OCI-LY7 (cell line): ENCODE results near the gene NUBP1. TPM values are rescaled to one million over a fixed set of nuclear protein-coding genes. Genes with fewer than 3 reads are reported as not detected.

Experiments
- BruUV-seq: library from RNA; stranded (reverse); fragments of 400-500 nt; replicated peaks from 2 replicates; lab custom pipeline; 2021; lab: Mats Ljungman, UMichigan
- CTCF ChIA-PET: fragments of 300-600 bp; sonication (Branson Sonifier 250); formaldehyde crosslinking; loops from one replicate; lab custom pipeline; 2022; ENCODE audit warnings: antibody characterized with exemption; ENCODE audit not compliant: unreplicated experiment; lab: Charles Lee
- POLR2A ChIA-PET: fragments of 300-600 bp; sonication (Branson Sonifier 250); formaldehyde crosslinking; loops from one replicate; lab custom pipeline; 2022; ENCODE audit warnings: antibody characterized with exemption; lab: Charles Lee
- DNase-seq: peaks from one replicate; pipeline ENCODE4 v3.0.0-alpha.2; 2015; ENCODE audit warnings: low spot score
- H2AFZ ChIP-seq: fragments of 200-600 bp; sonication (generic), shearing (Covaris generic); 2 replicates; pipeline ENCODE4 v1.6.1; 2014; ENCODE audit warnings: mild to moderate bottlenecking, antibody characterized with exemption, low read length, moderate library complexity
- H3K27ac ChIP-seq: fragments of 200-600 bp; sonication (generic); 2 replicates; pipeline ENCODE4 v1.5.1; 2014; ENCODE audit warnings: mixed run types, low read depth, mild to moderate bottlenecking, moderate library complexity, low read length, inconsistent platforms; ENCODE audit not compliant: poor library complexity, severe bottlenecking
- H3K36me3 ChIP-seq: fragments of 200-600 bp; sonication (generic); 2 replicates; pipeline ENCODE4 v1.6.1; 2014; ENCODE audit warnings: mild to moderate bottlenecking, antibody characterized with exemption, low read length, moderate library complexity, mixed read lengths; ENCODE audit not compliant: insufficient read depth
- H3K4me1 ChIP-seq: fragments of 200-600 bp; sonication (generic); 2 replicates; pipeline ENCODE4 v1.5.1; 2014; ENCODE audit warnings: mild to moderate bottlenecking, low read length; ENCODE audit not compliant: insufficient read depth, poor library complexity, severe bottlenecking
- H3K4me2 ChIP-seq: fragments of 200-600 bp; sonication (generic); 2 replicates; pipeline ENCODE4 v1.6.1; 2014; ENCODE audit warnings: mild to moderate bottlenecking, low read length
- H3K4me3 ChIP-seq: fragments of 200-600 bp; sonication (generic); 2 replicates; pipeline ENCODE4 v1.5.1; 2014; ENCODE audit warnings: mild to moderate bottlenecking, low read depth, low read length; ENCODE audit not compliant: poor library complexity, severe bottlenecking
- H3K79me2 ChIP-seq: fragments of 200-600 bp; sonication (generic); 2 replicates; pipeline ENCODE4 v1.6.1; 2016; ENCODE audit warnings: low read depth, mild to moderate bottlenecking, low read length, moderate library complexity, mixed read lengths; ENCODE audit not compliant: insufficient read depth
- H3K9me2 ChIP-seq: fragments of 200-600 bp; sonication (generic); 2 replicates; pipeline ENCODE4 v1.6.1; 2016; ENCODE audit warnings: mild to moderate bottlenecking, low read length, mixed read lengths; ENCODE audit not compliant: insufficient read depth
- H3K9me3 ChIP-seq: fragments of 200-600 bp; sonication (generic); 2 replicates; pipeline ENCODE4 v1.6.1; 2014; ENCODE audit warnings: mild to moderate bottlenecking, mixed run types, low read length, mixed read lengths
- H4K20me1 ChIP-seq: fragments of 200-600 bp; sonication (generic); 2 replicates; pipeline ENCODE4 v1.6.1; 2014; ENCODE audit warnings: mild to moderate bottlenecking, antibody characterized with exemption, low read length, moderate library complexity, mixed read lengths; ENCODE audit not compliant: insufficient read depth
- CTCF ChIP-seq: fragments of 200-600 bp; sonication (generic); conservative IDR thresholded peaks from 2 replicates; pipeline ENCODE4 v1.5.1; 2014; ENCODE audit warnings: mild to moderate bottlenecking, antibody characterized with exemption, low read length, moderate library complexity, mixed read lengths
- EZH2phosphoT487 ChIP-seq: fragments of 200-600 bp; sonication (generic); IDR thresholded peaks from 2 replicates; pipeline ENCODE4 v1.6.1; 2018; ENCODE audit warnings: low read depth, borderline replicate concordance, mild to moderate bottlenecking, mixed run types, antibody characterized with exemption, low read length, moderate library complexity, mixed read lengths
- intact Hi-C: fragments of 100-400 bp; cut with micrococcal nuclease; formaldehyde crosslinking; loops from one replicate; pipeline ENCODE4 v1.10.0; 2022; ENCODE audit not compliant: unreplicated experiment
- small RNA-seq: library from RNA; depleted of rRNA; stranded (forward); fragments of <200 nt; gene quantifications from one replicate; pipeline ENCODE3, GENCODE V24; 2014
- total RNA-seq, 2 experiments: library from RNA; depleted of rRNA in 1 of 2; stranded (reverse); fragments of >200 nt in 1 of 2; shearing (Covaris generic) in 1 of 2; gene quantifications; 2 replicates each; pipeline ENCODE4 v1.2.3, GENCODE V29; 2014 to 2022

NUBP1 gene
- total RNA-seq, 2 experiments from 2014 or later, result 20.7 to 27.4 TPM

GRCh38 chr16:10817963-10818941 is 74.6 kb downstream of the NUBP1 start, which contains the start of gene TVP23A:
TSS of gene TVP23A (minus strand) at chr16:10818794. CDS start at chr16:10818493, 301 bp downstream.
- BruUV-seq, result no TSS peak

More at GRCh38 chr16:10817963-10818941, 74.6 kb downstream of the NUBP1 start, which contains the start of gene TVP23A:
- peaks cover 22% of the 10 kb centered on the region for H3K4me1 ChIP-seq
- no peaks in the 10 kb centered on the region for H3K36me3 ChIP-seq
- H3K79me2 ChIP-seq, result no peaks in the 10 kb centered on the region
- no peaks in the 10 kb centered on the region for H3K9me2 ChIP-seq
- DNase-seq, result no peak
- intact Hi-C loops, result no loop called here
- TF ChIP-seq EZH2phosphoT487 (no peak), CTCF (no peak)
- POLR2A ChIA-PET, result no interaction called here
- no peak within 1 kb of the TSS for H3K4me3 ChIP-seq
- no peak within 1 kb of the TSS for H3K4me2 ChIP-seq
- CTCF ChIA-PET, result interaction anchor here (0.6 kb wide), 1 partner anchor 131 kb away, joined by 8 read pairs; no protein-coding TSS in a partner anchor
- no peaks in the 10 kb centered on the region for H3K9me3 ChIP-seq
- no peaks in the 10 kb centered on the region for H4K20me1 ChIP-seq
- no peak within 1 kb of the TSS for H2AFZ ChIP-seq
- H3K27ac ChIP-seq, result no peak within 1 kb of the TSS

Small RNA genes within 50 kb of the gene (small RNA-seq; reads per million reads assigned to genes)
- not detected for gene MTND4LP24
- gene MTND6P33, result not detected

Other genes with a start within 250 kb of the NUBP1 start
- gene EMP2, start 163.2 kb upstream of the NUBP1 start, total RNA-seq (2014; rRNA removed; shearing (Covaris generic)), result not detected in 2 replicates
- gene EMP2, start 163.2 kb upstream of the NUBP1 start, total RNA-seq (2022), result not detected in 2 replicates
- 0.32 TPM in 1 of 2 replicates, not detected in the other for gene TEKT5, start 48.9 kb upstream of the NUBP1 start, total RNA-seq (2014; rRNA removed; shearing (Covaris generic))
- gene TEKT5, start 48.9 kb upstream of the NUBP1 start, total RNA-seq (2022), result 0.74 and 1.00 TPM in 2 replicates
- gene TVP23A, start 75.0 kb downstream of the NUBP1 start, total RNA-seq (2014; rRNA removed; shearing (Covaris generic)), result 0.23 and 0.57 TPM in 2 replicates
- gene TVP23A, start 75.0 kb downstream of the NUBP1 start, total RNA-seq (2022), result not detected in 2 replicates
- 56.1 and 68.7 TPM in 2 replicates for gene CIITA, start 133.4 kb downstream of the NUBP1 start, total RNA-seq (2014; rRNA removed; shearing (Covaris generic))
- gene CIITA, start 133.4 kb downstream of the NUBP1 start, total RNA-seq (2022), result 101 and 124 TPM in 2 replicates
- gene DEXI, start 198.6 kb downstream of the NUBP1 start, total RNA-seq (2014; rRNA removed; shearing (Covaris generic)), result 12.7 and 17.6 TPM in 2 replicates
- 13.5 and 15.1 TPM in 2 replicates for gene DEXI, start 198.6 kb downstream of the NUBP1 start, total RNA-seq (2022)
- 26.2 and 31.1 TPM in 2 replicates for gene CLEC16A, start 200.7 kb downstream of the NUBP1 start, total RNA-seq (2014; rRNA removed; shearing (Covaris generic))
- 50.9 and 52.0 TPM in 2 replicates for gene CLEC16A, start 200.7 kb downstream of the NUBP1 start, total RNA-seq (2022)